Lower leg skin (tissue), 4 donors: ENCODE measurements around the gene ARRDC1. TPM values are rescaled to one million over a fixed set of nuclear protein-coding genes. Genes with fewer than 3 reads are reported as not detected.

Experiments
- DNase-seq, 2 donors: peaks; one replicate each; pipeline ENCODE4 v3.0.0-alpha.2; 2019; ENCODE audit warnings: low spot score in 2 of 2
- H3K4me3 ChIP-seq: fragments of 200-600 bp; sonication (generic); 2 replicates; pipeline ENCODE4 v1.5.1; 2017; ENCODE audit warnings: mild to moderate bottlenecking, low read depth; ENCODE audit not compliant: poor library complexity, severe bottlenecking
- POLR2A ChIP-seq, 2 donors: fragments of 450-650 bp; IDR thresholded peaks; one replicate each; pipeline ENCODE4 v1.6.1; 2016 to 2017; ENCODE audit warnings: antibody characterized with exemption in 2 of 2, mild to moderate bottlenecking in 1 of 2, moderate library complexity in 1 of 2
- WGBS, 2 donors: methylation state at CpG; one replicate each; pipeline ENCODE4 v1.1.5; 2018; 5-methylcytosine and 5-hydroxymethylcytosine counted together
- intact Hi-C: fragments of 100-400 bp; cut with DNase I; formaldehyde crosslinking; loops from one replicate; pipeline ENCODE4 v1.15.0; 2023; ENCODE audit warnings: low total_unique reads
- total RNA-seq, 4 donors: library from RNA; depleted of rRNA; stranded (reverse); fragments of >200 nt; gene quantifications; one replicate each; pipeline ENCODE4 v1.1.0, GENCODE V29; 2016
- TF ChIP-seq, protein P1 (sequence below), 3 donors: fragments of 450-650 bp; IDR thresholded peaks; one replicate each; pipeline ENCODE4 v1.5.1; 2016; ENCODE audit warnings: antibody characterized with exemption in 3 of 3, mild to moderate bottlenecking in 3 of 3, moderate library complexity in 2 of 3

The ARRDC1 gene
- total RNA-seq, 4 donors from 2014 or later, result 69.4 to 161 (median 91.9) TPM

DNA sequence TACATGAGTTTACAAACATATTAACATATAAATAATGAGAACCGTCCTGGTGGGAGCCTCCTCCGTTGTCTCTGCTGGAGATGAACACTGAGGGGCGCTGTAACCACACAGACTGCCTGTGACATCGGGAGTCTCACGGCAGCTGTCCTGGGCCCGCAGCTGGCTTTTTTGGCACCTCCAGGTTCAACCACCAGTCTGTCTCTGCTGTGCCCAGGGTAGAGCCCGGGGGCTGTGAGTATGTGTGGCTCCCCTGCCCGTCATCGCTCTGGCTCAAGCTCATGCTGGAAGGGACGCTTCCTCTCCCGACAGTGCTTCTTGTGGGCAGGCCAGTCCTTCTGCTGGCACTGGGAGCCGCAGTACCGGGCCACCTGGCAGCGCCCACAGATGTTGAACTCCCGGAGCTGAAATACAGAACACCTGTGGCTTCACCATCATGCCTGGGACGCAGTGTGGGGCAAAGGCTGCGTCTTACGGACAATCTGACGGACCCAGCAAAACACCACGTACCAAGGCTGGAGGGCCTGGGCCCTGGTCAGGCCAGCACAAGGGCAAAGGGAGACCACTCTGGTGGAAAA, 23.1 kb upstream of the ARRDC1 start:
- H3K4me3 ChIP-seq, result no peak overlapping the region
- intact Hi-C loops, result no loop called here
- TF ChIP-seq POLR2A (IDR thresholded peaks at IDR 0.05), result no peak
- TF ChIP-seq, protein P1, sequence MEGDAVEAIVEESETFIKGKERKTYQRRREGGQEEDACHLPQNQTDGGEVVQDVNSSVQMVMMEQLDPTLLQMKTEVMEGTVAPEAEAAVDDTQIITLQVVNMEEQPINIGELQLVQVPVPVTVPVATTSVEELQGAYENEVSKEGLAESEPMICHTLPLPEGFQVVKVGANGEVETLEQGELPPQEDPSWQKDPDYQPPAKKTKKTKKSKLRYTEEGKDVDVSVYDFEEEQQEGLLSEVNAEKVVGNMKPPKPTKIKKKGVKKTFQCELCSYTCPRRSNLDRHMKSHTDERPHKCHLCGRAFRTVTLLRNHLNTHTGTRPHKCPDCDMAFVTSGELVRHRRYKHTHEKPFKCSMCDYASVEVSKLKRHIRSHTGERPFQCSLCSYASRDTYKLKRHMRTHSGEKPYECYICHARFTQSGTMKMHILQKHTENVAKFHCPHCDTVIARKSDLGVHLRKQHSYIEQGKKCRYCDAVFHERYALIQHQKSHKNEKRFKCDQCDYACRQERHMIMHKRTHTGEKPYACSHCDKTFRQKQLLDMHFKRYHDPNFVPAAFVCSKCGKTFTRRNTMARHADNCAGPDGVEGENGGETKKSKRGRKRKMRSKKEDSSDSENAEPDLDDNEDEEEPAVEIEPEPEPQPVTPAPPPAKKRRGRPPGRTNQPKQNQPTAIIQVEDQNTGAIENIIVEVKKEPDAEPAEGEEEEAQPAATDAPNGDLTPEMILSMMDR (IDR thresholded peaks at IDR 0.05), result no peak
- DNase-seq, result no peak
- 76 to 85% methylated on average over 20 of the region's 20 CpGs for WGBS, 2 donors

DNA sequence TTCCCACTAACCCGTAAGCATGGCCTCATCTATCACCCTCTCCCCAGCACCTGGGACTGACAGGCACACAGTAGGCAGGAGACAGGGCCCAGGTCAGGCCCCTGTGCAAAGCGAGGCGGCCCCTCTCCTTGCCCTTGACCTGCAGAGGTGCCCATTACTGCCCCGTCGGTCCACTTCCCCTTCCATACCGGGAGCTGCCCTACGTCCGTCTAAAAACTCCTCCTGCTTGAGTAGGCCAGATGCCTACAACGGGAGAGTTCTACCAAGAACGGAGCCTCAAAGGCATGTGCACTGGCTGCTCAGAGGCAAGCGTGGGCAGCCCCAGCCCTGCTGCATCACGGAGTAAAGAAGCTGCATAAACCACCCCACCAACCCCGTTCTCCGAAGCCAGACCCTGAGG, 22.1 kb upstream of the ARRDC1 start:
- intact Hi-C loops, result no loop called here
- no peak for TF ChIP-seq POLR2A (IDR thresholded peaks at IDR 0.05)
- TF ChIP-seq, protein P1 (IDR thresholded peaks at IDR 0.05), result no peak
- H3K4me3 ChIP-seq, result no peak overlapping the region
- 76 to 93% methylated on average over 14 of the region's 14 CpGs for WGBS, 2 donors
- DNase-seq, result no peak

DNA sequence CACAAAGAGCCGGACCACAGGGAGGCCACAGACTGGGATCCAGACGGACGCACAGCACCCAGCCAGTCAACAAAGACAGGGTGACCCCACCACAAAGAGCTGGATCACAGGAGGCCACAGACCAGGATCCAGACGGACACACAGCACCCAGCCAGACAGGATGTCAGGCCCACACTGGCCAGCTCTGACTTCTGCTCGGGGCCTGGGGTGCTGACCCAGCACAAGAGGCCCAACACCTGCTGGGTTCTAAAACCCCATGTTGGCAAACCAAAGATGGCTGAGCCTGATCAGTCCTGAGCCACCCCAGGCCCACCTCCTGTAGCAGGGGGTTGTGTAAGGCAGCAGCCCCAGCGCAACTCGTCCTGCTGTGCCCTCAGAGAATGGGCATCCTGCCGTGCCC, 21.5 kb upstream of the ARRDC1 start:
- H3K4me3 ChIP-seq, result no peak overlapping the region
- TF ChIP-seq, protein P1 (IDR thresholded peaks at IDR 0.05), result no peak
- TF ChIP-seq POLR2A (IDR thresholded peaks at IDR 0.05), result no peak
- intact Hi-C loops, result no loop called here
- no peak for DNase-seq
- 86 to 88% methylated on average over 8 of the region's 8 CpGs for WGBS, 2 donors

DNA sequence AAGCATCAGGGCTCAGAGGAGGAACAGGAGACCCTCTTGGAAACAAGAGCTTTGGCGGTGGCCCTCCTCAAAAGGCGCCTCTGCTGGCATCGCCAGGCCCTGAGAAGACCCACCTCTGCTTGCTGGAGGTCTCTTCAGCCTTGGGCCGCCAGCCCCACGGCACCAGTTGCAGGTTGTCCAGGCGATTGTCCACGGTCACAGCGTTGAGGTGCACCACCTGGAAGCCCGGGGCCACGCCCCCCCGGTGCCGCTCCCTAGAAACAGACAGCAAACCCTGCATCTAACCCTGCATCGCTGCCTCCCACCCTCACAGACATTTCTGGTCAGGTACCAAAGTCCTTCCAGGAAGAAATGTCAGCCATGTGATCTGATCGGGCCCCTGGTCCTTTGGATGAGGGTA, 18.6 kb upstream of the ARRDC1 start:
- WGBS, 2 donors, result 95 to 96% methylated on average over 11 to 14 of the region's 14 CpGs
- no peak overlapping the region for H3K4me3 ChIP-seq
- no peak for DNase-seq
- no peak for TF ChIP-seq POLR2A (IDR thresholded peaks at IDR 0.05)
- TF ChIP-seq, protein P1 (IDR thresholded peaks at IDR 0.05), result no peak
- intact Hi-C loops, result no loop called here

DNA sequence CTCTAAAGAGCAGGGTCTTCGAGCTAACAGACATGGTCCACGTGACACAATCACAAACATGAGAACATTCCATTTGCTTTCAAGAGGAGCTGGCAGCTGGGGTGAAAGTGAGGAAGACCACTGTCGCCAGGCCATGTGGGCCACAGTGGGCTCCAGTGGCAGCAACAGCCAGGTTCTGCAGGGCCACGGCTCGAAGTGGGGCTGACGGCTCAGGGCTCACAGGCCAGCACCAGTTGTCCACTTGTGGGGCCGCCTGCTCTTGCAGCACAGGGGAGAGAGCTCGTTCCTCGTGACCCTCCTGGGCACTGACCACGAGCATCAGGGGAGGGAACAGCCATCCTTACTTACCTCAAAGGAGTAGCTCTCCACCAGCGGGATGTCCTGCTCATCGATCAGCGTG, 17.2 kb upstream of the ARRDC1 start:
- 84 to 88% methylated on average over 11 to 13 of the region's 13 CpGs for WGBS, 2 donors
- DNase-seq, result no peak
- intact Hi-C loops, result no loop called here
- no peak overlapping the region for H3K4me3 ChIP-seq
- TF ChIP-seq, protein P1 (IDR thresholded peaks at IDR 0.05), result no peak
- no peak for TF ChIP-seq POLR2A (IDR thresholded peaks at IDR 0.05)

DNA sequence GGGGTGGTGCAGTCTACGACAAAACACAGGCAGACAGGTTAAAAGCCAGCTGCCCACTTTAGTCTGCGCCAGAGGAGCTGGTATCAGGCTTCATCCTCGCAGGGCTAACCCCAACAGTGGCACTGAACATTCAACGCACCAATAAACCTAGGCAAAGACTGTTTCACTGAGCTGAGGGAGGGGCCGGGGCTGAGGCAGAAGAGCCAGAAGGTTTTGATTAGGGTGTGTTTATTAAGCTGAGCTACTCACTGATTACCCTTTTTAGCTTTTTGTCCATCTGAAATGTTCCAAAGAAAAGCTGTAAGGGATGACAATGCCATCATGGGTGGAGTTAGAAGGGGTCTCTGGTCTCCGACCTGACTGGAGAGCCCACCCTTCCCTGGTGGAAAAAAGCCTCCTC, 16.6 kb upstream of the ARRDC1 start:
- 64 to 70% methylated on average over 6 of the region's 6 CpGs for WGBS, 2 donors
- H3K4me3 ChIP-seq, result no peak overlapping the region
- TF ChIP-seq, protein P1 (IDR thresholded peaks at IDR 0.05), result no peak
- no peak for TF ChIP-seq POLR2A (IDR thresholded peaks at IDR 0.05)
- intact Hi-C loops, result no loop called here
- DNase-seq, result no peak
